ENCODE results near the gene SLC38A10. TPM values are rescaled to one million over a fixed set of nuclear protein-coding genes. Genes with fewer than 3 reads are reported as not detected.

The SLC38A10 gene
- total and polyA plus RNA-seq, 2 of the 13 experiments (the other 11 are each of a cell fraction or from before 2014, with no cell fraction given): 23.4 to 55.8 TPM

DNA sequence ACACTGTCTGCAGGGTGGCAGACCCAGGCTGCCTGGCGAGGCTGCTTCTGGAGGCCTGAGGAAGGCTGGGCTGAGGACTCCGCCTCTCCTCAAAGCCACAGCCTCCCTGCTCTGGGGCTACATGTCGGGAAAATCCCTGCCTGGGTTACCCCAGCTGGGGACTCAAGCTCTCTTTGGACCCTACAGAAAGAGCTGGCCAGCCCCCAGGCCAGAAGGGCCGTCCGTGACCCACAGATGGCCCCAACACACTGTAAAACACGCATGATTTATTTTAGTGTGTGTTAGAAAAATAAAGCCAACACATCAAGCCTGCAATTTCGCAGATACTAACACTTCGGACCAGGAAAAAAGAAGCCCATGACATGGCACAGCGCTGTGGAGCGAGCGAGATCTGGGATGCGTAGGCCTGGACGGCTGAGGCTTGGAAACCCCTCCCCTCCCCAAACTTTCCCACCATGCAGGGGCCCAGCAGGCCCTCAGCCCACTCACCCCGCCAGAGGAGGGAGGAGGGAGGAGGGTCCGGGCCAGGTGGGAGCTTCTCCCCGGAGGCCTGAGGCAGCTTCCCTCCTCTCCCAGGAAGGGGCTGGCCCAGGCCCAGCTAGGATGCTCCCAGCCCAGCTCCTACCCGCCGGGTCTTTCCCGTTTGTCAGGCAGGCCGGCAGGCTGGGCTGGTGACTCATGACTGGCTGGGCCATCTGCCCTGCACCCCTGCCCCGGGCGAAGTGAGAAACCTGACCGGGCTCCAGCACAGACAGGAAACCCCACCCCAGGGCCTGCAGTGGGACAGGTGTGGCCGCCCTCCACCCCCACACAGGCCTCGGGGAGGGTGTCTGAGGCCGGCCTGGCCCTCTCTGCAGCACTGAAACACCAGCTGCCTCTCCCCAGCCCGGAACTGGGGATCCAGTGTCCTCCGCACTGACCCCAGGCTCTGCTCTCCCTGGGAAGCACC, 34.1 kb upstream of the SLC38A10 start (continued):
- TF ChIP-seq, protein P1, sequence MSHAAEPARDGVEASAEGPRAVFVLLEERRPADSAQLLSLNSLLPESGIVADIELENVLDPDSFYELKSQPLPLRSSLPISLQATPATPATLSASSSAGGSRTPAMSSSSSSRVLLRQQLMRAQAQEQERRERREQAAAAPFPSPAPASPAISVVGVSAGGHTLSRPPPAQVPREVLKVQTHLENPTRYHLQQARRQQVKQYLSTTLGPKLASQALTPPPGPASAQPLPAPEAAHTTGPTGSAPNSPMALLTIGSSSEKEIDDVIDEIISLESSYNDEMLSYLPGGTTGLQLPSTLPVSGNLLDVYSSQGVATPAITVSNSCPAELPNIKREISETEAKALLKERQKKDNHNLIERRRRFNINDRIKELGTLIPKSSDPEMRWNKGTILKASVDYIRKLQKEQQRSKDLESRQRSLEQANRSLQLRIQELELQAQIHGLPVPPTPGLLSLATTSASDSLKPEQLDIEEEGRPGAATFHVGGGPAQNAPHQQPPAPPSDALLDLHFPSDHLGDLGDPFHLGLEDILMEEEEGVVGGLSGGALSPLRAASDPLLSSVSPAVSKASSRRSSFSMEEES (CRISPR knock-in tag; IDR thresholded peaks at IDR 0.05): peak; percentile 62
- TF ChIP-seq ARID2 (CRISPR knock-in tag; IDR thresholded peaks at IDR 0.05; ENCODE audit: borderline replicate concordance) (no peak), HOXD1 (CRISPR knock-in tag; IDR thresholded peaks at IDR 0.05) (0 out of 2 replicates have a peak, but pooled peaks have one; percentile 49), KAT8 (CRISPR knock-in tag; IDR thresholded peaks at IDR 0.05) (peak; percentile 62), WIZ (CRISPR knock-in tag; IDR thresholded peaks at IDR 0.05) (peak; percentile 68; the same call in 1 of the 2 replicates), ZNF556 (CRISPR knock-in tag; IDR thresholded peaks at IDR 0.05; ENCODE audit: borderline replicate concordance) (no peak), ZNF766 (CRISPR knock-in tag; IDR thresholded peaks at IDR 0.05; ENCODE audit: borderline replicate concordance) (0 out of 2 replicates have a peak, but pooled peaks have one; percentile 31), MBD4 (IDR thresholded peaks at IDR 0.05; ENCODE audit: borderline replicate concordance, low read length) (no peak), ZSCAN31 (CRISPR knock-in tag; IDR thresholded peaks at IDR 0.05; ENCODE audit: low read depth) (0 out of 2 replicates have a peak, but pooled peaks have one; percentile 40), FIP1L1 (IDR thresholded peaks at IDR 0.05; ENCODE audit: borderline replicate concordance, insufficient read depth, low read depth, low read length) (0 out of 2 replicates have a peak, but pooled peaks have one; percentile 13), ZNF652 (CRISPR knock-in tag; IDR thresholded peaks at IDR 0.05; ENCODE audit: borderline replicate concordance, low read depth) (no peak), MAZ (IDR thresholded peaks at IDR 0.05; ENCODE audit: borderline replicate concordance, low read depth, low read length) (no peak), MAZ (CRISPR knock-in tag; IDR thresholded peaks at IDR 0.05; ENCODE audit: low read depth) (peak; percentile 14; the same call in 1 of the 2 replicates), RBFOX2 (IDR thresholded peaks at IDR 0.05; ENCODE audit: low read depth, low read length) (peak; percentile 57), ZNF747 (CRISPR knock-in tag; IDR thresholded peaks at IDR 0.05; ENCODE audit: borderline replicate concordance) (no peak; the same call in 1 of the 2 replicates), RXRA (CRISPR knock-in tag; IDR thresholded peaks at IDR 0.05) (0 out of 2 replicates have a peak, but pooled peaks have one; percentile 17), POLR2AphosphoS5 (IDR thresholded peaks at IDR 0.05; ENCODE audit: low read depth, low read length) (no peak), GABPB1 (CRISPR knock-in tag; IDR thresholded peaks at IDR 0.05) (peak; percentile 70; the same call in 1 of the 2 replicates), ZSCAN12 (CRISPR knock-in tag; IDR thresholded peaks at IDR 0.05) (peak; percentile 57; the same call in 1 of the 2 replicates), BRCA1 (CRISPR knock-in tag; IDR thresholded peaks at IDR 0.05) (no peak)
- TF ChIP-seq, protein P2, sequence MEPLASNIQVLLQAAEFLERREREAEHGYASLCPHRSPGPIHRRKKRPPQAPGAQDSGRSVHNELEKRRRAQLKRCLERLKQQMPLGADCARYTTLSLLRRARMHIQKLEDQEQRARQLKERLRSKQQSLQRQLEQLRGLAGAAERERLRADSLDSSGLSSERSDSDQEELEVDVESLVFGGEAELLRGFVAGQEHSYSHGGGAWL (CRISPR knock-in tag; IDR thresholded peaks at IDR 0.05): peak; percentile 55; the same call in 1 of the 2 replicates
- TF ChIP-seq, protein P3, sequence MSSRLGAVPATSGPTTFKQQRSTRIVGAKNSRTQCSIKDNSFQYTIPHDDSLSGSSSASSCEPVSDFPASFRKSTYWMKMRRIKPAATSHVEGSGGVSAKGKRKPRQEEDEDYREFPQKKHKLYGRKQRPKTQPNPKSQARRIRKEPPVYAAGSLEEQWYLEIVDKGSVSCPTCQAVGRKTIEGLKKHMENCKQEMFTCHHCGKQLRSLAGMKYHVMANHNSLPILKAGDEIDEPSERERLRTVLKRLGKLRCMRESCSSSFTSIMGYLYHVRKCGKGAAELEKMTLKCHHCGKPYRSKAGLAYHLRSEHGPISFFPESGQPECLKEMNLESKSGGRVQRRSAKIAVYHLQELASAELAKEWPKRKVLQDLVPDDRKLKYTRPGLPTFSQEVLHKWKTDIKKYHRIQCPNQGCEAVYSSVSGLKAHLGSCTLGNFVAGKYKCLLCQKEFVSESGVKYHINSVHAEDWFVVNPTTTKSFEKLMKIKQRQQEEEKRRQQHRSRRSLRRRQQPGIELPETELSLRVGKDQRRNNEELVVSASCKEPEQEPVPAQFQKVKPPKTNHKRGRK (CRISPR knock-in tag; IDR thresholded peaks at IDR 0.05): no peak

Measured in HepG2 (cell line).